A673 (cell line): ENCODE results near the gene PDGFA. TPM values are rescaled to one million over a fixed set of nuclear protein-coding genes. Genes with fewer than 3 reads are reported as not detected.

Experiments used
- BruUV-seq: library from RNA; stranded (reverse); fragments of 400-500 nt; replicated peaks from 2 replicates; lab custom pipeline; 2021; lab: Mats Ljungman, UMichigan
- CTCF ChIA-PET: fragments of 300-600 bp; sonication (Branson Sonifier 250); formaldehyde crosslinking; loops from one replicate; lab custom pipeline; 2022; ENCODE audit warnings: antibody characterized with exemption; lab: Charles Lee
- POLR2A ChIA-PET: fragments of 300-600 bp; sonication (Branson Sonifier 250); formaldehyde crosslinking; loops from one replicate; lab custom pipeline; 2022; ENCODE audit warnings: antibody characterized with exemption; ENCODE audit not compliant: low non-redundant PET; lab: Charles Lee
- DNase-seq: peaks from one replicate; pipeline ENCODE4 v3.0.0-alpha.2; 2015; ENCODE audit warnings: low spot score
- H3K27ac ChIP-seq: fragments of 200-600 bp; sonication (generic); 2 replicates; pipeline ENCODE4 v1.5.1; 2016; ENCODE audit warnings: mixed run types, low read depth, mild to moderate bottlenecking, mixed read lengths, antibody characterized with exemption, low read length; ENCODE audit not compliant: poor library complexity, severe bottlenecking
- H3K27me3 ChIP-seq: fragments of 200-600 bp; sonication (generic); replicated peaks from 2 replicates; pipeline ENCODE4 v1.6.1; 2017; ENCODE audit warnings: mixed run types, low read depth, mild to moderate bottlenecking, mixed read lengths, antibody characterized with exemption, low read length; ENCODE audit not compliant: insufficient read depth, poor library complexity
- H3K36me3 ChIP-seq: fragments of 200-600 bp; sonication (generic); 2 replicates; pipeline ENCODE4 v1.6.1; 2016; ENCODE audit warnings: mixed run types, mild to moderate bottlenecking, mixed read lengths, antibody characterized with exemption, low read length; ENCODE audit not compliant: insufficient read depth, poor library complexity, severe bottlenecking
- H3K4me1 ChIP-seq: fragments of 200-600 bp; sonication (generic); 2 replicates; pipeline ENCODE4 v1.6.1; 2017; ENCODE audit warnings: mixed run types, mild to moderate bottlenecking, mixed read lengths, antibody characterized with exemption, low read length; ENCODE audit not compliant: insufficient read depth, poor library complexity, severe bottlenecking
- H3K4me3 ChIP-seq: fragments of 200-600 bp; sonication (generic); 2 replicates; pipeline ENCODE4 v1.5.1; 2016; ENCODE audit warnings: low read depth, mixed run types, mild to moderate bottlenecking, mixed read lengths, low read length; ENCODE audit not compliant: poor library complexity, severe bottlenecking
- H3K9me3 ChIP-seq: fragments of 200-600 bp; sonication (generic); 2 replicates; pipeline ENCODE4 v1.6.1; 2016; ENCODE audit warnings: mixed run types, low read depth, mild to moderate bottlenecking, mixed read lengths, antibody characterized with exemption, low read length; ENCODE audit not compliant: poor library complexity, severe bottlenecking
- EZH2 ChIP-seq: fragments of 200-600 bp; sonication (generic); IDR thresholded peaks from 2 replicates; pipeline ENCODE4 v1.6.1; 2017; ENCODE audit warnings: borderline replicate concordance, low read depth, mild to moderate bottlenecking, mixed read lengths, antibody characterized with exemption, low read length; ENCODE audit not compliant: poor library complexity, severe bottlenecking
- intact Hi-C: fragments of 100-400 bp; cut with micrococcal nuclease; formaldehyde crosslinking; loops from one replicate; pipeline ENCODE4 v1.10.0; 2022; ENCODE audit not compliant: unreplicated experiment
- total RNA-seq: library from RNA; stranded (reverse); gene quantifications from 2 replicates; pipeline ENCODE4 v1.2.3, GENCODE V29; 2021
- TF ChIP-seq, protein P1 (sequence below): fragments of 300-800, 200-600 bp; sonication (generic); conservative IDR thresholded peaks from 2 replicates; pipeline ENCODE4 v1.5.1; 2017; ENCODE audit warnings: low read depth, mild to moderate bottlenecking, antibody characterized with exemption, low read length, moderate library complexity, mixed read lengths

The PDGFA gene
- total RNA-seq, 1 experiment from 2014 or later: 2.1 TPM

DNA sequence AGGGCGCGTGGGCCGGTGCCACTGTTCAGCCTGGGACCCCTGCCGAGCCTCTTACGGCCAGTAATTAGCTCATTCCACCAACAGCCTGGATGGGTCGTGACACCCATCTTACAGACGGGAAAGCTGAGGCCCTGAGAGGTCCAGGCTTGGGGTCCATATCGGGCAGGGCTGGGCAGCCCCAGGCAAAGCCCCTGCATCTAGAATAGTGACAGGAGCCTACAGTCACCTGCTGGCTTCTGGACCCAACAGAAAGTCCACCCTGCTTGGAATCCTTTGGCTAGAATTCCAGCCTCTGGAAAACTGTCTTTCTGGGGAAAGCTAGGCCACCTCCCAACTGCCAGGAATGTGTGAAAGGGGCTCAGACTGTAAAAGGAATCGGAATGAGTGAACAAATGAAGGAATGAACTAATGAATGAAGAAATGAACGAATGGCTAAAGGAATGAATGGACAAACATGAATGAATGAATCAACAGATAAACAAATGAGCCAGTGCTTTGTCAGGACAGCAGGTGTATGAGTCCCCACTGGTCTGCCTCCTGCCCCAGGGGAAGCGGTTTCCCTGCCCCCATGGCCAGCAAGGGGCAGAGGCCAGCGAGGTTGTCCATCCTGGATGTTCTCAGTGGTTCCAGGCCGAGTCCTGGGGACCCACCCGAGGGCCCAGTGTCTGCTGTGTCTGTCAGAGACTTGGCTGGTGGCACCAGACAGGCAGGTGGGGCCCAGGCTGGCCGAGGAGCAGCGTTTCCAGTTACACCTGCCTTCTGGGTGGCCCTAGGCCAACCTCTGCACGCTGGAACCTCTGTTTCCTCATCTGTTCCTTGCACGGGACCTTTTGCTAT is 24.1 kb upstream of the PDGFA start:
- POLR2A ChIA-PET: interaction anchor here (0.6 kb wide), 1 partner anchor 430 kb away, joined by 15 read pairs; no protein-coding TSS in a partner anchor
- Histone ChIP-seq H3K27ac (no peak overlapping the region), H3K27me3 (no peaks in the 10 kb centered on the region), H3K9me3 (no peaks in the 10 kb centered on the region), H3K4me3 (no peak overlapping the region), H3K36me3 (no peaks in the 10 kb centered on the region), H3K4me1 (no peaks in the 10 kb centered on the region)
- DNase-seq: no peak
- CTCF ChIA-PET: no interaction called here
- intact Hi-C loops: no loop called here
- TF ChIP-seq EZH2: no peak
- TF ChIP-seq, protein P1, sequence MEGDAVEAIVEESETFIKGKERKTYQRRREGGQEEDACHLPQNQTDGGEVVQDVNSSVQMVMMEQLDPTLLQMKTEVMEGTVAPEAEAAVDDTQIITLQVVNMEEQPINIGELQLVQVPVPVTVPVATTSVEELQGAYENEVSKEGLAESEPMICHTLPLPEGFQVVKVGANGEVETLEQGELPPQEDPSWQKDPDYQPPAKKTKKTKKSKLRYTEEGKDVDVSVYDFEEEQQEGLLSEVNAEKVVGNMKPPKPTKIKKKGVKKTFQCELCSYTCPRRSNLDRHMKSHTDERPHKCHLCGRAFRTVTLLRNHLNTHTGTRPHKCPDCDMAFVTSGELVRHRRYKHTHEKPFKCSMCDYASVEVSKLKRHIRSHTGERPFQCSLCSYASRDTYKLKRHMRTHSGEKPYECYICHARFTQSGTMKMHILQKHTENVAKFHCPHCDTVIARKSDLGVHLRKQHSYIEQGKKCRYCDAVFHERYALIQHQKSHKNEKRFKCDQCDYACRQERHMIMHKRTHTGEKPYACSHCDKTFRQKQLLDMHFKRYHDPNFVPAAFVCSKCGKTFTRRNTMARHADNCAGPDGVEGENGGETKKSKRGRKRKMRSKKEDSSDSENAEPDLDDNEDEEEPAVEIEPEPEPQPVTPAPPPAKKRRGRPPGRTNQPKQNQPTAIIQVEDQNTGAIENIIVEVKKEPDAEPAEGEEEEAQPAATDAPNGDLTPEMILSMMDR: no peak
- no TSS peak for BruUV-seq

DNA sequence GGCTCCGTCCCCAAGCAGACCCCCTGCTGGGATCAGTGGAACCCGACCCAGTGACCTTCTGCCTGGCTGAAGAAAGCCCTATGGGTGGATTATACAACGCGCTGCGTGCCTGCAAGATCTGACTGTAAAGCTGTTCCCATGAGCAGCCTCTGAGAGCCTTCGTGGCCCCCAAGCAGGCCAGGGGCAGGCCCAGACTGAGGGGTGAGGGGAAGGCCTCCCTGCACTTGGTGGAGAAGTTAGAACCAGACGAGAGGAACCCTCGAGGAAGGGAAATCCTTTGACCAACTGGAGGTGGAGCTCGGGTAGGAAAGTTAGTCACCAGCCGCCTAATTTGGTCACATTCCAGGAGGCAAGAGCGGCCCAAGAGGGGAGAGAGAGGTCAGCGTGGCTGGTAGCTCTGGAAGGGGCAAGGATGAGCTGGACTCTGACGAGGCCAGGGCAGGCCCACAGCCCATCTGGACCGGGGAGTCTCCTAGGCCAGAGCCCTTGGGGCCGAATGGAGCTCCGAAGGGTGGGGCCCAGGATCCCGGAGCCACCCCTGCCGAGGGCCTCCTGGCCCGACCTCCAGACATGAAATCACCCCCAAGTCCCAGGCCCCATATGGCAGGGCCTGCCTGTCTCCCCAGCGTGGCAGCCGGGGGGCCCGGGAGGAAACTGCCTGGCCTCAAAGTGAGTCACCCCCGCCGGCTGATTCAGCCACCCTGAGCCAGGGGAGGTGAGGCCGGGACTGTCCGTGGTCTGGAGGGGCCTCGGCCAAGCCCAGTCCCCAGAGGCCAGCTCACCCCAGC is 23.3 kb upstream of the PDGFA start:
- CTCF ChIA-PET: no interaction called here
- POLR2A ChIA-PET: no interaction called here
- BruUV-seq: no TSS peak
- Histone ChIP-seq H3K27me3 (no peaks in the 10 kb centered on the region), H3K36me3 (no peaks in the 10 kb centered on the region), H3K9me3 (no peaks in the 10 kb centered on the region), H3K4me1 (no peaks in the 10 kb centered on the region), H3K4me3 (no peak overlapping the region), H3K27ac (no peak overlapping the region)
- DNase-seq: no peak
- no peak for TF ChIP-seq EZH2
- TF ChIP-seq, protein P1: no peak
- intact Hi-C loops: no loop called here

DNA sequence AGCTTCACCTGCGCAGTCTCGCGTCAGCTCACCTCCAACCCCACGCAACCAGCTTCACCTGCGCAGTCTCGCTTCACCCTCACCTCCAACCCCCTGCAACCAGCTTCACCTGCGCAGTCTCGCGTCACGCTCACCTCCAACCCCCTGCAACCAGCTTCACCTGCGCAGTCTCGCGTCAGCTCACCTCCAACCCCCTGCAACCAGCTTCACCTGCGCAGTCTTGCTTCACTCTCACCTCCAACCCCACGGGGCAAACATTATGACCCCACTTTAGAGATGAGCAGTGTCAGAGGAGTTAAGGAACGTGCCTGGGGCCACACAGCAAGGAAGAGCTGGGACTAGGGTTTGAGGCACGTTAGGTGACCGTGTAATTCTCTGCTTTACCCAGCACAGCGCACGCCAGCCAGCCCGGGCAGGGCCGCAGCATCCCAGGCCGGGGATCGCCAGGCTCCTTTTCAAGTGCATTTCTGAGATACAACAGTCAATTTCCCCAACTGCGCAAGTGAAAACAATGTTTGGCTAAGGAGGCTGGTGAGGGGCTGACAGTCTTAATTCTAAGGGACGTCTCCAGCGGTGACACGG is 22.6 kb upstream of the PDGFA start:
- CTCF ChIA-PET: no interaction called here
- H3K4me1 ChIP-seq: no peaks in the 10 kb centered on the region

More for the DNA sequence above, 22.6 kb upstream of the PDGFA start:
- Histone ChIP-seq H3K36me3 (no peaks in the 10 kb centered on the region), H3K4me3 (no peak overlapping the region), H3K27me3 (no peaks in the 10 kb centered on the region), H3K27ac (no peak overlapping the region), H3K9me3 (no peaks in the 10 kb centered on the region)
- intact Hi-C loops: no loop called here
- TF ChIP-seq, protein P1: no peak
- no peak for TF ChIP-seq EZH2
- no peak for DNase-seq
- BruUV-seq: no TSS peak
- POLR2A ChIA-PET: no interaction called here
